ENCODE measurements around the gene SCCPDH. TPM values are rescaled to one million over a fixed set of nuclear protein-coding genes. Genes with fewer than 3 reads are reported as not detected.
"Not testable (repeated sequence)": the region's sequence is repeated elsewhere in the genome, so short reads cannot be mapped to it uniquely, and the experiment has no call there.

SCCPDH gene
- total and polyA plus RNA-seq, 4 donors, result 59.3 to 69.4 (median 65.4) TPM

GRCh38 chr1:246734866-246735265 is 10.7 kb downstream of the SCCPDH start:
- Histone ChIP-seq H3K27me3 (ENCODE audit: control insufficient read depth, insufficient read depth, low read length) (no peaks in the 10 kb centered on the region), H3K36me3 (ENCODE audit: control insufficient read depth, insufficient read depth, low read length) (peaks cover 55% of the 10 kb centered on the region), H3K4me1 (ENCODE audit: control insufficient read depth, insufficient read depth, low read length) (no peaks in the 10 kb centered on the region), H3K27ac (ENCODE audit: low read depth, low read length) (no peak overlapping the region), H3K9me3 (ENCODE audit: control insufficient read depth, insufficient read depth, low read length) (no peaks in the 10 kb centered on the region), H3K4me3 (ENCODE audit: low read depth, low read length) (no peak overlapping the region)
- no peak for DNase-seq (ENCODE audit: low read depth in 4 of 6, low spot score in 6 of 6)
- no CpG with 5 or more reads among the region's 2 CpGs for WGBS (ENCODE audit: insufficient coverage)

- Histone ChIP-seq H3K4me3 (ENCODE audit: low read depth, low read length) (no peak overlapping the region), H3K27me3 (ENCODE audit: control insufficient read depth, insufficient read depth, low read length) (no peaks in the 10 kb centered on the region), H3K36me3 (ENCODE audit: control insufficient read depth, insufficient read depth, low read length) (peaks cover 50% of the 10 kb centered on the region), H3K27ac (ENCODE audit: low read depth, low read length) (no peak overlapping the region), H3K4me1 (ENCODE audit: control insufficient read depth, insufficient read depth, low read length) (no peaks in the 10 kb centered on the region), H3K9me3 (ENCODE audit: control insufficient read depth, insufficient read depth, low read length) (no peaks in the 10 kb centered on the region)
- no peak for DNase-seq (ENCODE audit: low read depth in 4 of 6, low spot score in 6 of 6)
- WGBS (ENCODE audit: insufficient coverage), result 100% methylated on average over 1 of the region's 5 CpGs
Observed at GRCh38 chr1:246735735-246736134, 11.5 kb downstream of the SCCPDH start.

GRCh38 chr1:246742396-246742795 is 18.2 kb downstream of the SCCPDH start:
- H3K4me1 ChIP-seq (ENCODE audit: control insufficient read depth, insufficient read depth, low read length), result no peaks in the 10 kb centered on the region
- WGBS (ENCODE audit: insufficient coverage), result 100% methylated on average over 1 of the region's 8 CpGs
- H3K4me3 ChIP-seq (ENCODE audit: low read depth, low read length), result no peak overlapping the region
- no peak overlapping the region for H3K27ac ChIP-seq (ENCODE audit: low read depth, low read length)
- H3K27me3 ChIP-seq (ENCODE audit: control insufficient read depth, insufficient read depth, low read length), result no peaks in the 10 kb centered on the region
- peaks cover 41% of the 10 kb centered on the region for H3K36me3 ChIP-seq (ENCODE audit: control insufficient read depth, insufficient read depth, low read length)
- no peak for DNase-seq (ENCODE audit: low read depth in 4 of 6, low spot score in 6 of 6)
- H3K9me3 ChIP-seq (ENCODE audit: control insufficient read depth, insufficient read depth, low read length), result no peaks in the 10 kb centered on the region

- not testable (repeated sequence) for H3K27ac ChIP-seq (ENCODE audit: low read depth, low read length); H3K4me1 ChIP-seq (ENCODE audit: control insufficient read depth, insufficient read depth, low read length); H3K27me3 ChIP-seq (ENCODE audit: control insufficient read depth, insufficient read depth, low read length); H3K4me3 ChIP-seq (ENCODE audit: low read depth, low read length); H3K9me3 ChIP-seq (ENCODE audit: control insufficient read depth, insufficient read depth, low read length); DNase-seq (ENCODE audit: low read depth in 4 of 6, low spot score in 6 of 6)
- peaks cover 26% of the 10 kb centered on the region for H3K36me3 ChIP-seq (ENCODE audit: control insufficient read depth, insufficient read depth, low read length)
- WGBS (ENCODE audit: insufficient coverage), result no CpG with 5 or more reads among the region's 10 CpGs
Observed at GRCh38 chr1:246746155-246746554, 21.9 kb downstream of the SCCPDH start.

- Histone ChIP-seq H3K4me3 (ENCODE audit: low read depth, low read length) (no peak overlapping the region), H3K4me1 (ENCODE audit: control insufficient read depth, insufficient read depth, low read length) (no peaks in the 10 kb centered on the region), H3K36me3 (ENCODE audit: control insufficient read depth, insufficient read depth, low read length) (peaks cover 17% of the 10 kb centered on the region), H3K27me3 (ENCODE audit: control insufficient read depth, insufficient read depth, low read length) (no peaks in the 10 kb centered on the region), H3K9me3 (ENCODE audit: control insufficient read depth, insufficient read depth, low read length) (no peaks in the 10 kb centered on the region), H3K27ac (ENCODE audit: low read depth, low read length) (no peak overlapping the region)
- no peak for DNase-seq (ENCODE audit: low read depth in 4 of 6, low spot score in 6 of 6)
- WGBS (ENCODE audit: insufficient coverage), result no CpG with 5 or more reads among the region's 9 CpGs
Observed at GRCh38 chr1:246748006-246748405, 23.8 kb downstream of the SCCPDH start.

GRCh38 chr1:246748867-246749266 is 24.7 kb downstream of the SCCPDH start:
- no peaks in the 10 kb centered on the region for H3K9me3 ChIP-seq (ENCODE audit: control insufficient read depth, insufficient read depth, low read length)
- no peak overlapping the region for H3K27ac ChIP-seq (ENCODE audit: low read depth, low read length)
- no peak for DNase-seq (ENCODE audit: low read depth in 4 of 6, low spot score in 6 of 6)
- no peak overlapping the region for H3K4me3 ChIP-seq (ENCODE audit: low read depth, low read length)
- no peaks in the 10 kb centered on the region for H3K27me3 ChIP-seq (ENCODE audit: control insufficient read depth, insufficient read depth, low read length)
- H3K36me3 ChIP-seq (ENCODE audit: control insufficient read depth, insufficient read depth, low read length), result peaks cover 13% of the 10 kb centered on the region
- WGBS (ENCODE audit: insufficient coverage), result 89% methylated on average over 10 of the region's 12 CpGs
- no peaks in the 10 kb centered on the region for H3K4me1 ChIP-seq (ENCODE audit: control insufficient read depth, insufficient read depth, low read length)

GRCh38 chr1:246750752-246751151 is 26.5 kb downstream of the SCCPDH start:
- no peaks in the 10 kb centered on the region for H3K9me3 ChIP-seq (ENCODE audit: control insufficient read depth, insufficient read depth, low read length)
- no peak for DNase-seq (ENCODE audit: low read depth in 4 of 6, low spot score in 6 of 6)
- H3K27ac ChIP-seq (ENCODE audit: low read depth, low read length), result no peak overlapping the region
- no peaks in the 10 kb centered on the region for H3K4me1 ChIP-seq (ENCODE audit: control insufficient read depth, insufficient read depth, low read length)
- H3K4me3 ChIP-seq (ENCODE audit: low read depth, low read length), result no peak overlapping the region
- 86% methylated on average over 5 of the region's 7 CpGs for WGBS (ENCODE audit: insufficient coverage)
- no peaks in the 10 kb centered on the region for H3K27me3 ChIP-seq (ENCODE audit: control insufficient read depth, insufficient read depth, low read length)
- peaks cover 8% of the 10 kb centered on the region for H3K36me3 ChIP-seq (ENCODE audit: control insufficient read depth, insufficient read depth, low read length)

GRCh38 chr1:246753670-246754535 is 29.7 kb downstream of the SCCPDH start:
- Histone ChIP-seq H3K4me3 (ENCODE audit: low read depth, low read length) (no peak overlapping the region), H3K4me1 (ENCODE audit: control insufficient read depth, insufficient read depth, low read length) (no peaks in the 10 kb centered on the region), H3K27ac (ENCODE audit: low read depth, low read length) (no peak overlapping the region), H3K36me3 (ENCODE audit: control insufficient read depth, insufficient read depth, low read length) (peaks cover 2% of the 10 kb centered on the region), H3K27me3 (ENCODE audit: control insufficient read depth, insufficient read depth, low read length) (no peaks in the 10 kb centered on the region), H3K9me3 (ENCODE audit: control insufficient read depth, insufficient read depth, low read length) (no peaks in the 10 kb centered on the region)
- peak; percentile 10 to 89 (median 41) for DNase-seq (ENCODE audit: low read depth in 4 of 6, low spot score in 6 of 6)
- WGBS (ENCODE audit: insufficient coverage), result 52% methylated on average over 18 of the region's 22 CpGs

- Histone ChIP-seq H3K4me3 (ENCODE audit: low read depth, low read length) (no peak overlapping the region), H3K36me3 (ENCODE audit: control insufficient read depth, insufficient read depth, low read length) (peaks cover 2% of the 10 kb centered on the region), H3K27ac (ENCODE audit: low read depth, low read length) (no peak overlapping the region), H3K27me3 (ENCODE audit: control insufficient read depth, insufficient read depth, low read length) (no peaks in the 10 kb centered on the region), H3K9me3 (ENCODE audit: control insufficient read depth, insufficient read depth, low read length) (no peaks in the 10 kb centered on the region), H3K4me1 (ENCODE audit: control insufficient read depth, insufficient read depth, low read length) (no peaks in the 10 kb centered on the region)
- DNase-seq (ENCODE audit: low read depth in 4 of 6, low spot score in 6 of 6), result no peak
- WGBS (ENCODE audit: insufficient coverage), result 84% methylated on average over 7 of the region's 8 CpGs
Observed at GRCh38 chr1:246755419-246755818, 31.2 kb downstream of the SCCPDH start.
